OCI-LY7 (cell line): ENCODE measurements around the gene CYP19A1. TPM values are rescaled to one million over a fixed set of nuclear protein-coding genes. Genes with fewer than 3 reads are reported as not detected.

ENCODE experiments used
- BruUV-seq: library from RNA; stranded (reverse); fragments of 400-500 nt; replicated peaks from 2 replicates; lab custom pipeline; 2021; lab: Mats Ljungman, UMichigan
- CTCF ChIA-PET: fragments of 300-600 bp; sonication (Branson Sonifier 250); formaldehyde crosslinking; loops from one replicate; lab custom pipeline; 2022; ENCODE audit warnings: antibody characterized with exemption; ENCODE audit not compliant: unreplicated experiment; lab: Charles Lee
- POLR2A ChIA-PET: fragments of 300-600 bp; sonication (Branson Sonifier 250); formaldehyde crosslinking; loops from one replicate; lab custom pipeline; 2022; ENCODE audit warnings: antibody characterized with exemption; lab: Charles Lee
- DNase-seq: peaks from one replicate; pipeline ENCODE4 v3.0.0-alpha.2; 2015; ENCODE audit warnings: low spot score
- H2AFZ ChIP-seq: fragments of 200-600 bp; sonication (generic), shearing (Covaris generic); 2 replicates; pipeline ENCODE4 v1.6.1; 2014; ENCODE audit warnings: mild to moderate bottlenecking, antibody characterized with exemption, low read length, moderate library complexity
- H3K27ac ChIP-seq: fragments of 200-600 bp; sonication (generic); 2 replicates; pipeline ENCODE4 v1.5.1; 2014; ENCODE audit warnings: mixed run types, low read depth, mild to moderate bottlenecking, moderate library complexity, low read length, inconsistent platforms; ENCODE audit not compliant: poor library complexity, severe bottlenecking
- H3K36me3 ChIP-seq: fragments of 200-600 bp; sonication (generic); 2 replicates; pipeline ENCODE4 v1.6.1; 2014; ENCODE audit warnings: mild to moderate bottlenecking, antibody characterized with exemption, low read length, moderate library complexity, mixed read lengths; ENCODE audit not compliant: insufficient read depth
- H3K4me1 ChIP-seq: fragments of 200-600 bp; sonication (generic); 2 replicates; pipeline ENCODE4 v1.5.1; 2014; ENCODE audit warnings: mild to moderate bottlenecking, low read length; ENCODE audit not compliant: insufficient read depth, poor library complexity, severe bottlenecking
- H3K4me2 ChIP-seq: fragments of 200-600 bp; sonication (generic); 2 replicates; pipeline ENCODE4 v1.6.1; 2014; ENCODE audit warnings: mild to moderate bottlenecking, low read length
- H3K4me3 ChIP-seq: fragments of 200-600 bp; sonication (generic); 2 replicates; pipeline ENCODE4 v1.5.1; 2014; ENCODE audit warnings: mild to moderate bottlenecking, low read depth, low read length; ENCODE audit not compliant: poor library complexity, severe bottlenecking
- H3K79me2 ChIP-seq: fragments of 200-600 bp; sonication (generic); 2 replicates; pipeline ENCODE4 v1.6.1; 2016; ENCODE audit warnings: low read depth, mild to moderate bottlenecking, low read length, moderate library complexity, mixed read lengths; ENCODE audit not compliant: insufficient read depth
- H3K9me2 ChIP-seq: fragments of 200-600 bp; sonication (generic); 2 replicates; pipeline ENCODE4 v1.6.1; 2016; ENCODE audit warnings: mild to moderate bottlenecking, low read length, mixed read lengths; ENCODE audit not compliant: insufficient read depth
- H3K9me3 ChIP-seq: fragments of 200-600 bp; sonication (generic); 2 replicates; pipeline ENCODE4 v1.6.1; 2014; ENCODE audit warnings: mild to moderate bottlenecking, mixed run types, low read length, mixed read lengths
- H4K20me1 ChIP-seq: fragments of 200-600 bp; sonication (generic); 2 replicates; pipeline ENCODE4 v1.6.1; 2014; ENCODE audit warnings: mild to moderate bottlenecking, antibody characterized with exemption, low read length, moderate library complexity, mixed read lengths; ENCODE audit not compliant: insufficient read depth
- EZH2phosphoT487 ChIP-seq: fragments of 200-600 bp; sonication (generic); IDR thresholded peaks from 2 replicates; pipeline ENCODE4 v1.6.1; 2018; ENCODE audit warnings: low read depth, borderline replicate concordance, mild to moderate bottlenecking, mixed run types, antibody characterized with exemption, low read length, moderate library complexity, mixed read lengths
- intact Hi-C: fragments of 100-400 bp; cut with micrococcal nuclease; formaldehyde crosslinking; loops from one replicate; pipeline ENCODE4 v1.10.0; 2022; ENCODE audit not compliant: unreplicated experiment
- total RNA-seq, 2 experiments: library from RNA; depleted of rRNA in 1 of 2; stranded (reverse); fragments of >200 nt in 1 of 2; shearing (Covaris generic) in 1 of 2; gene quantifications; 2 replicates each; pipeline ENCODE4 v1.2.3, GENCODE V29; 2014 to 2022
- TF ChIP-seq, protein P1 (sequence below): fragments of 200-600 bp; sonication (generic); conservative IDR thresholded peaks from 2 replicates; pipeline ENCODE4 v1.5.1; 2014; ENCODE audit warnings: mild to moderate bottlenecking, antibody characterized with exemption, low read length, moderate library complexity, mixed read lengths

CYP19A1 gene
- total RNA-seq, 2 experiments from 2014 or later = 0.13 TPM; not detected in 1

GRCh38 chr15:51356147-51356546 is 17.8 kb upstream of the CYP19A1 start:
- BruUV-seq = no TSS peak
- Histone ChIP-seq H3K79me2 (no peaks in the 10 kb centered on the region), H4K20me1 (no peaks in the 10 kb centered on the region), H3K27ac (no peak overlapping the region), H3K4me3 (no peak overlapping the region), H2AFZ (no peak overlapping the region), H3K4me2 (no peak overlapping the region), H3K9me3 (no peaks in the 10 kb centered on the region), H3K9me2 (no peaks in the 10 kb centered on the region), H3K4me1 (no peaks in the 10 kb centered on the region), H3K36me3 (no peaks in the 10 kb centered on the region)
- DNase-seq = no peak
- ChIA-PET POLR2A (no interaction called here), CTCF (no interaction called here)
- no peak for TF ChIP-seq EZH2phosphoT487
- TF ChIP-seq, protein P1, sequence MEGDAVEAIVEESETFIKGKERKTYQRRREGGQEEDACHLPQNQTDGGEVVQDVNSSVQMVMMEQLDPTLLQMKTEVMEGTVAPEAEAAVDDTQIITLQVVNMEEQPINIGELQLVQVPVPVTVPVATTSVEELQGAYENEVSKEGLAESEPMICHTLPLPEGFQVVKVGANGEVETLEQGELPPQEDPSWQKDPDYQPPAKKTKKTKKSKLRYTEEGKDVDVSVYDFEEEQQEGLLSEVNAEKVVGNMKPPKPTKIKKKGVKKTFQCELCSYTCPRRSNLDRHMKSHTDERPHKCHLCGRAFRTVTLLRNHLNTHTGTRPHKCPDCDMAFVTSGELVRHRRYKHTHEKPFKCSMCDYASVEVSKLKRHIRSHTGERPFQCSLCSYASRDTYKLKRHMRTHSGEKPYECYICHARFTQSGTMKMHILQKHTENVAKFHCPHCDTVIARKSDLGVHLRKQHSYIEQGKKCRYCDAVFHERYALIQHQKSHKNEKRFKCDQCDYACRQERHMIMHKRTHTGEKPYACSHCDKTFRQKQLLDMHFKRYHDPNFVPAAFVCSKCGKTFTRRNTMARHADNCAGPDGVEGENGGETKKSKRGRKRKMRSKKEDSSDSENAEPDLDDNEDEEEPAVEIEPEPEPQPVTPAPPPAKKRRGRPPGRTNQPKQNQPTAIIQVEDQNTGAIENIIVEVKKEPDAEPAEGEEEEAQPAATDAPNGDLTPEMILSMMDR = no peak
- intact Hi-C loops = no loop called here

- Histone ChIP-seq H3K4me2 (no peak overlapping the region), H3K9me2 (no peaks in the 10 kb centered on the region), H4K20me1 (no peaks in the 10 kb centered on the region), H3K36me3 (no peaks in the 10 kb centered on the region), H3K27ac (no peak overlapping the region), H2AFZ (no peak overlapping the region), H3K79me2 (no peaks in the 10 kb centered on the region), H3K4me1 (no peaks in the 10 kb centered on the region), H3K4me3 (no peak overlapping the region), H3K9me3 (no peaks in the 10 kb centered on the region)
- CTCF ChIA-PET = no interaction called here
- intact Hi-C loops = no loop called here
- no TSS peak for BruUV-seq
- TF ChIP-seq, protein P1 = no peak
- TF ChIP-seq EZH2phosphoT487 = no peak
- no peak for DNase-seq
- POLR2A ChIA-PET = no interaction called here
Observed at GRCh38 chr15:51355096-51355495, 16.7 kb upstream of the CYP19A1 start.

- Histone ChIP-seq H3K27ac (no peak overlapping the region), H3K4me2 (no peak overlapping the region), H3K9me3 (no peaks in the 10 kb centered on the region), H2AFZ (no peak overlapping the region), H4K20me1 (no peaks in the 10 kb centered on the region), H3K79me2 (no peaks in the 10 kb centered on the region), H3K4me3 (no peak overlapping the region), H3K9me2 (no peaks in the 10 kb centered on the region), H3K36me3 (no peaks in the 10 kb centered on the region), H3K4me1 (no peaks in the 10 kb centered on the region)
- intact Hi-C loops = no loop called here
- no TSS peak for BruUV-seq
- ChIA-PET POLR2A (interaction anchor here (0.7 kb wide), 1 partner anchor 43 kb away, joined by 3 read pairs; no protein-coding TSS in a partner anchor), CTCF (no interaction called here)
- TF ChIP-seq, protein P1 = no peak
- TF ChIP-seq EZH2phosphoT487 = no peak
- no peak for DNase-seq
Observed at GRCh38 chr15:51353976-51354375, 15.6 kb upstream of the CYP19A1 start.
